Left lung (tissue), 10 donors: Measurements from ENCODE around the gene DDX60. TPM values are rescaled to one million over a fixed set of nuclear protein-coding genes. Genes with fewer than 3 reads are reported as not detected.
A peak's percentile ranks its signal among the peaks of the same experiment; 100 is the strongest.
"Not testable (repeated sequence)": the region's sequence is repeated elsewhere in the genome, so short reads cannot be mapped to it uniquely, and the experiment has no call there.

ENCODE experiments used
- ATAC-seq: fragments of 200-7000 bp; cut with Tn5 transposase; one replicate; pipeline ENCODE4 v1.9.1; 2020; ENCODE audit warnings: moderate library complexity
- DNase-seq, 4 donors: peaks; one replicate each; pipeline ENCODE4 v3.0.0-alpha.2; 2013 to 2020
- H3K27ac ChIP-seq, 2 donors: fragments of 200-600 bp; sonication (generic) in 1 of 2; one replicate each; pipeline versions ENCODE4 v1.5.0 to v1.8.0; 2020 to 2021
- H3K27me3 ChIP-seq, 2 donors: fragments of 200-600 bp; sonication (generic) in 1 of 2; one replicate each; pipeline versions ENCODE4 v1.5.0 to v1.8.0; 2020 to 2021
- H3K36me3 ChIP-seq, 2 donors: fragments of 200-600 bp; sonication (generic) in 1 of 2; one replicate each; pipeline versions ENCODE4 v1.5.0 to v1.8.0; 2020 to 2021
- H3K4me1 ChIP-seq, 2 donors: fragments of 200-600 bp; one replicate each; pipeline ENCODE4 v1.8.0; 2021
- H3K4me3 ChIP-seq, 2 donors: fragments of 200-600 bp; sonication (generic) in 1 of 2; one replicate each; pipeline versions ENCODE4 v1.5.0 to v1.8.0; 2020 to 2021; ENCODE audit warnings: mild to moderate bottlenecking in 1 of 2
- H3K9me3 ChIP-seq, 2 donors: fragments of 200-600 bp; sonication (generic) in 1 of 2; one replicate each; pipeline versions ENCODE4 v1.5.0 to v1.8.0; 2020 to 2021
- CTCF ChIP-seq, 2 donors: fragments of 200-600 bp; sonication (generic) in 1 of 2; IDR thresholded peaks; one replicate each; pipeline versions ENCODE4 v1.5.0 to v1.8.0; 2021; ENCODE audit warnings: antibody characterized with exemption in 2 of 2
- intact Hi-C, 2 donors: fragments of 100-400 bp; cut with DNase I; formaldehyde crosslinking; loops; one replicate each; pipeline versions ENCODE4 v1.11.2 to v1.14.2; 2022
- polyA plus RNA-seq, 6 donors: library from polyadenylated mRNA; unstranded; fragments of 120-200 nt; gene quantifications; one replicate each; pipeline ENCODE4 v1.2.1, GENCODE V29; 2013; ENCODE audit not compliant: insufficient read length in 6 of 6
- total RNA-seq, 2 donors: library from RNA; stranded (reverse); fragmentation: NEBNext Ultra II Directional; extraction: Animal tissue kit (Norgen Biotek cat#: 25700); gene quantifications; one replicate each; pipeline ENCODE4 v1.2.1, GENCODE V29; 2021
- donor health status: DM: no; HTN: yes; CAD: no.
- donor health status: DM: no; HTN: no; CAD: no.

Gene DDX60
- total and polyA plus RNA-seq, 8 donors, result 19.0 to 32.4 (median 22.7) TPM

GRCh38 chr4:168334053-168334452 is 15.5 kb upstream of the DDX60 start:
- intact Hi-C loops, result no loop called here
- DNase-seq, result no peak
- Histone ChIP-seq H3K36me3 (no peaks in the 10 kb centered on the region), H3K9me3 (no peaks in the 10 kb centered on the region), H3K4me3 (no peak overlapping the region), H3K4me1 (no peaks in the 10 kb centered on the region), H3K27ac (no peak overlapping the region), H3K27me3 (no peaks in the 10 kb centered on the region)
- no peak for TF ChIP-seq CTCF (IDR thresholded peaks at IDR 0.05)
- no peak for ATAC-seq

GRCh38 chr4:168330575-168330974 is 12.0 kb upstream of the DDX60 start:
- ATAC-seq, DNase-seq, intact Hi-C loops, H3K27me3 ChIP-seq, H3K4me1 ChIP-seq, H3K27ac ChIP-seq, H3K4me3 ChIP-seq, H3K9me3 ChIP-seq, H3K36me3 ChIP-seq: not testable (repeated sequence)

- H3K9me3 ChIP-seq, result no peaks in the 10 kb centered on the region
- TF ChIP-seq CTCF (IDR thresholded peaks at IDR 0.05), result no peak
- ATAC-seq, result no peak
- no peaks in the 10 kb centered on the region for H3K27me3 ChIP-seq
- H3K4me1 ChIP-seq, result no peaks in the 10 kb centered on the region
- H3K4me3 ChIP-seq, result no peak overlapping the region
- intact Hi-C loops, result no loop called here
- H3K36me3 ChIP-seq, result no peaks in the 10 kb centered on the region
- no peak overlapping the region for H3K27ac ChIP-seq
- DNase-seq, result peak in 1 of 4 donors; percentile 3
Observed at GRCh38 chr4:168325591-168325990, 7.0 kb upstream of the DDX60 start.

GRCh38 chr4:168321006-168321405 is 2.5 kb upstream of the DDX60 start:
- no peaks in the 10 kb centered on the region for H3K27me3 ChIP-seq
- DNase-seq, result no peak
- peaks cover 0 to 14% of the 10 kb centered on the region in 2 donors for H3K4me1 ChIP-seq
- no peaks in the 10 kb centered on the region for H3K9me3 ChIP-seq
- no peak for ATAC-seq
- no peak overlapping the region for H3K4me3 ChIP-seq
- H3K36me3 ChIP-seq, result no peaks in the 10 kb centered on the region
- no peak for TF ChIP-seq CTCF (IDR thresholded peaks at IDR 0.05)
- intact Hi-C loops, result no loop called here
- H3K27ac ChIP-seq, result no peak overlapping the region

GRCh38 chr4:168319486-168320019 is 1.0 kb upstream of the DDX60 start:
- peaks cover 0 to 14% of the 10 kb centered on the region in 2 donors for H3K4me1 ChIP-seq
- no peaks in the 10 kb centered on the region for H3K27me3 ChIP-seq
- ATAC-seq (no peak), DNase-seq (no peak)
- peak overlapping the region in 1 of 2 donors; percentile 70 for H3K4me3 ChIP-seq
- H3K27ac ChIP-seq, result peak overlapping the region in 1 of 2 donors; percentile 97
- H3K36me3 ChIP-seq, result no peaks in the 10 kb centered on the region
- TF ChIP-seq CTCF (IDR thresholded peaks at IDR 0.05), result no peak
- intact Hi-C loops, result no loop called here
- no peaks in the 10 kb centered on the region for H3K9me3 ChIP-seq

GRCh38 chr4:168317621-168318020 is 931 bp downstream of the DDX60 start:
- DNase-seq, result no peak
- Histone ChIP-seq H3K4me3 (peak overlapping the region; percentile 70 to 73), H3K4me1 (peaks cover 0 to 14% of the 10 kb centered on the region in 2 donors), H3K27ac (peak overlapping the region; percentile 97 to 99), H3K36me3 (no peaks in the 10 kb centered on the region), H3K9me3 (no peaks in the 10 kb centered on the region), H3K27me3 (no peaks in the 10 kb centered on the region)
- intact Hi-C loops, result no loop called here
- TF ChIP-seq CTCF (IDR thresholded peaks at IDR 0.05), result no peak
- ATAC-seq, result peak; percentile 13
